Measurements from ENCODE around the gene RNF38.

DNA sequence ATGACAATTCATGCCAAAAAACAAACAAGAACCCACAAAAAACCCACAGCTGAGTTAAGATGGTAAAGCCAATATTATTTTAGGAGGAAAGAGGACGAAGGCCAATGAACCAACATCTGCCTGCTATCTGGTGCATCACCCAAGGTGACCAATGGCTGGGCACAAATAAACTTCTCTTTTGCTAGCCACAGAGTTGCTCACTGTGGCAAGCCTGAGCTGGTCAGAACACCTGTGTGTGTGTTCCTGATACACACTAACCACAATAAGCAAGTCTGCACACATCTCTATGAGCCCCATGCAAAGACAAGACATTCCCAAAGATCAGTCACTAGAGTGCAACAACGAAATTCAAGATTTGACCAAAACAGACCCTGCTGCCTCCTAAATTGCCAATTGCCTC, 63.1 kb downstream of the RNF38 start:
- TF ChIP-seq YY1 (IDR thresholded peaks at IDR 0.05; ENCODE audit: insufficient read depth, insufficient read length) (no peak), SUZ12 (IDR thresholded peaks at IDR 0.05; ENCODE audit: extremely low read depth, insufficient read depth, insufficient read length) (no peak)

Measured in NT2/D1 (cell line).